Body of pancreas (tissue), 4 donors: ENCODE data around the gene ITPK1.

Experiments used
- POLR2A ChIP-seq, 3 donors: fragments of 450-650 bp; IDR thresholded peaks; one replicate each; pipeline ENCODE4 v1.6.1; 2016; ENCODE audit warnings: antibody characterized with exemption in 3 of 3, mild to moderate bottlenecking in 2 of 3
- TF ChIP-seq, protein P1 (sequence below), 7 experiments: fragments of 450-650 bp in 4 of 7; fragments of 200-600 bp in 3 of 7; sonication (generic) in 3 of 7; IDR thresholded peaks; one replicate each; pipeline ENCODE4 v1.5.1; 2016 to 2019; ENCODE audit warnings: antibody characterized with exemption in 7 of 7

DNA sequence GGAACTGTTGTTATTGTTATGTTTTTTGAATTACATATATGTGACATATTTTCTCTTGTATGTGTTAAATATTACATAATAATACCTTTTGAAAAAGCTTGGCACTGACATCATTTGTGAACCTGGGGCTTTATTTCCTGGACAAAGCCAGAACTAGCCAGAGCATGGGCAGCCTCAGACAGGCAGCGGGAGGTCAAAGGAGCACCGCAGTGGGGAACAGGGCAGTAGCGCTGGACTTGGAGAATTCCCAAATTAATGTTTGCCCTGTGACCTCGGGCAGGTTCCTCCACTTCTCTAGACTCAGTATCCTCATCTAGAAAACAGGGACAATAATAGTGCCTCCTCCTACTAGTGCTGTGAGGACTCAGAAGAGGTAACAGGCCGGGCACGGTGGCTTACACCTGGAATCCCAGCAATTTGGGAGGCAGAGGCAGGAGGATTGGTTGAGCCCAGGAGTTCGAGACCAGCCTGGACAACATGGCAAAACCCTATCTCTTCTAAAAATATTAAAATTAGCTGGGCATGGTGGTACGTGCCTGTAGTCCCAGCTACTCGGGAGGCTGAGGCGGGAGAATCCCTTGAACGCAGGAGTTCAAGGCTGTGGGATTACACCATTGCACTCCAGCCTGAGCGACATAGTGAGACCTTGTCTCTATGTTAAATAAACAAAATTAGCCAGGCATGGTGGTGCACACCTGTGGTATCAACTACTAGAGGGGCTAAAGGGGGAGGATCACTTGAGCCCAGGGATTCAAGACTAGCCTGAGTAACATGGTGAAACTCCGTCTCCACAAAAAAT, 27.3 kb upstream of the ITPK1 start:
- TF ChIP-seq, protein P1, sequence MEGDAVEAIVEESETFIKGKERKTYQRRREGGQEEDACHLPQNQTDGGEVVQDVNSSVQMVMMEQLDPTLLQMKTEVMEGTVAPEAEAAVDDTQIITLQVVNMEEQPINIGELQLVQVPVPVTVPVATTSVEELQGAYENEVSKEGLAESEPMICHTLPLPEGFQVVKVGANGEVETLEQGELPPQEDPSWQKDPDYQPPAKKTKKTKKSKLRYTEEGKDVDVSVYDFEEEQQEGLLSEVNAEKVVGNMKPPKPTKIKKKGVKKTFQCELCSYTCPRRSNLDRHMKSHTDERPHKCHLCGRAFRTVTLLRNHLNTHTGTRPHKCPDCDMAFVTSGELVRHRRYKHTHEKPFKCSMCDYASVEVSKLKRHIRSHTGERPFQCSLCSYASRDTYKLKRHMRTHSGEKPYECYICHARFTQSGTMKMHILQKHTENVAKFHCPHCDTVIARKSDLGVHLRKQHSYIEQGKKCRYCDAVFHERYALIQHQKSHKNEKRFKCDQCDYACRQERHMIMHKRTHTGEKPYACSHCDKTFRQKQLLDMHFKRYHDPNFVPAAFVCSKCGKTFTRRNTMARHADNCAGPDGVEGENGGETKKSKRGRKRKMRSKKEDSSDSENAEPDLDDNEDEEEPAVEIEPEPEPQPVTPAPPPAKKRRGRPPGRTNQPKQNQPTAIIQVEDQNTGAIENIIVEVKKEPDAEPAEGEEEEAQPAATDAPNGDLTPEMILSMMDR (IDR thresholded peaks at IDR 0.05): no peak
- TF ChIP-seq POLR2A (IDR thresholded peaks at IDR 0.05): no peak
